ENCODE results near the gene ACSL5.

Gene ACSL5

DNA sequence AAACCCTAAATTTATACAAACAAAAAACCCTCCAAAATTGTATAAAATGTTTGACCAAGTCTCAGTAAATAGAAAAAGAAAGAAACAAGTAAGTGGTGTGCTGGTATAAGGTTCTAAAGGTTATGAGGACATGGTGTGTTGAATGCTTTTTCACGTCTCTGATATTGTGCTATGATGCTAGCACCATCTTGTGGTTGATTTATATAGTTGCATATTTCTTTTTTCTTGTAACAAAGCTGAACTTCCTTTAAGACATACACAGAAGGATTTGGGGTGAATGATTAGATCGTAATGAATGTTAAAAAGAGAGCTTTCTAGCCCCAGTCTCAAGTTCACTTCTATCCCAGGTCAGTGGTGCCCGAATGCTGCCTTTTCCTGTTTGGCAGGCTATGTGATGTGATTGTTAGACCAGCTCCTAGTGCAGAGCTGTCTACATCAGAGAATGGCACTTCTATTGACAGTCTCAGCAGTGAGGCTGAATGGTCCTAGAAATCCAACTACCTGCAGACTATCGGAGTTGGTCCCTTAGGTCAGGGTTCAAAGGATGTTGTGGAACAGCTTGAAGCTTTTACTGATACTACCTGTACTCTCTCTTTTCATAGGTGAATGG is 98.1 kb downstream of the ACSL5 start:
- TF ChIP-seq CTCF (conservative IDR thresholded peaks at IDR 0.05): peak; percentile 91
- TF ChIP-seq ZFX (IDR thresholded peaks at IDR 0.05): no peak
- H3K27ac ChIP-seq: no peak overlapping the region

DNA sequence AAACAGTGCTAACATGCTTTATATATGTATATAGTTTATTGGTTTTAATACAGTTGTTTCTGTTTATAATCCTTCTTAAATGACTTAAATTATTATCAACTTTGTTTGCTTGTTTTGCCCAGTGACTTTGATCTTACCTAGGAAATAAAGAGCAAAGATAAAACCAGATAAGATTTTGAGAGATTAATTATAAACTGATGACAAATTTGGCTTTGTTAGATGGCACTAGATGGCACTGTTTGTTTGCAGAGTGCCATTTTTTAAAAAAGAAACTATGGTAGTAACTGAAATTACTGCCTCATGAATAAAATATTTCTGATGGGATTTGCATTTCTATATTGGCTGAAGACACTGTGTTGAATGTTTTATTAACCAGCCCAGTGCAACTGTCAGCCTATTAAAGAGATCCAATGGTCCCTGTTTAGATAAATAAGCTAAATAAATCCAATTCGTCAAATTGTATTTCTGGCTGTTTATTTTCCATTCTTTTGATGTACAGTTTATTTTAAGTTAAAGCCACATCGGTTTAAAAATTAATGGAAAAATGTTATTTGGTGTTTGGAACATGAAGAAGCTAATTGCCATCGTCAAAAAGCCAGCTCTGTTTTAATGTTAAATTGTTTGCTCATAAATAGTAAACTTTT is 101.8 kb downstream of the ACSL5 start:
- no peak overlapping the region for H3K27ac ChIP-seq
- TF ChIP-seq CTCF (conservative IDR thresholded peaks at IDR 0.05) (peak; percentile 85), ZFX (IDR thresholded peaks at IDR 0.05) (no peak)
